ENCODE data around the gene KIAA0825. TPM values are rescaled to one million over a fixed set of nuclear protein-coding genes. Genes with fewer than 3 reads are reported as not detected.

The KIAA0825 gene
- total RNA-seq, 1 donor from 2014 or later = 0.26 TPM

- no peak overlapping the region for H3K4me3 ChIP-seq (ENCODE audit: low read depth, low read length)
- H3K36me3 ChIP-seq (ENCODE audit: control insufficient read depth, insufficient read depth, low read length) = no peaks in the 10 kb centered on the region
- DNase-seq (ENCODE audit: low read depth) (no peak), FAIRE-seq (no peak)
- H3K27me3 ChIP-seq (ENCODE audit: control insufficient read depth, insufficient read depth, low read length) = no peaks in the 10 kb centered on the region
- no peak for TF ChIP-seq CTCF (IDR thresholded peaks at IDR 0.05; ENCODE audit: insufficient read depth, low read length, severe bottlenecking)
Measured at GRCh38 chr5:94649874-94650273, 31.5 kb upstream of the KIAA0825 start.

GRCh38 chr5:94646758-94647157, 28.4 kb upstream of the KIAA0825 start:
- no peak for DNase-seq (ENCODE audit: low read depth)
- no peak for TF ChIP-seq CTCF (IDR thresholded peaks at IDR 0.05; ENCODE audit: insufficient read depth, low read length, severe bottlenecking)
- FAIRE-seq = no peak
- H3K27me3 ChIP-seq (ENCODE audit: control insufficient read depth, insufficient read depth, low read length) = no peaks in the 10 kb centered on the region
- H3K4me3 ChIP-seq (ENCODE audit: low read depth, low read length) = no peak overlapping the region
- H3K36me3 ChIP-seq (ENCODE audit: control insufficient read depth, insufficient read depth, low read length) = no peaks in the 10 kb centered on the region

- no peak for TF ChIP-seq CTCF (IDR thresholded peaks at IDR 0.05; ENCODE audit: insufficient read depth, low read length, severe bottlenecking)
- H3K36me3 ChIP-seq (ENCODE audit: control insufficient read depth, insufficient read depth, low read length) = no peaks in the 10 kb centered on the region
- H3K27me3 ChIP-seq (ENCODE audit: control insufficient read depth, insufficient read depth, low read length) = no peaks in the 10 kb centered on the region
- FAIRE-seq = no peak
- no peak overlapping the region for H3K4me3 ChIP-seq (ENCODE audit: low read depth, low read length)
- DNase-seq (ENCODE audit: low read depth) = no peak
Measured at GRCh38 chr5:94645053-94645452, 26.6 kb upstream of the KIAA0825 start.

- Histone ChIP-seq H3K4me3 (ENCODE audit: low read depth, low read length) (no peak overlapping the region), H3K27me3 (ENCODE audit: control insufficient read depth, insufficient read depth, low read length) (no peaks in the 10 kb centered on the region), H3K36me3 (ENCODE audit: control insufficient read depth, insufficient read depth, low read length) (no peaks in the 10 kb centered on the region)
- DNase-seq (ENCODE audit: low read depth) (no peak), FAIRE-seq (no peak)
- no peak for TF ChIP-seq CTCF (IDR thresholded peaks at IDR 0.05; ENCODE audit: insufficient read depth, low read length, severe bottlenecking)
Measured at GRCh38 chr5:94640176-94640575, 21.8 kb upstream of the KIAA0825 start.

GRCh38 chr5:94632024-94632423, 13.6 kb upstream of the KIAA0825 start:
- no peaks in the 10 kb centered on the region for H3K36me3 ChIP-seq (ENCODE audit: control insufficient read depth, insufficient read depth, low read length)
- TF ChIP-seq CTCF (IDR thresholded peaks at IDR 0.05; ENCODE audit: insufficient read depth, low read length, severe bottlenecking) = no peak
- DNase-seq (ENCODE audit: low read depth) (no peak), FAIRE-seq (no peak)
- H3K27me3 ChIP-seq (ENCODE audit: control insufficient read depth, insufficient read depth, low read length) = no peaks in the 10 kb centered on the region
- H3K4me3 ChIP-seq (ENCODE audit: low read depth, low read length) = no peak overlapping the region

GRCh38 chr5:94627191-94627590, 8.8 kb upstream of the KIAA0825 start:
- no peak for DNase-seq (ENCODE audit: low read depth)
- Histone ChIP-seq H3K36me3 (ENCODE audit: control insufficient read depth, insufficient read depth, low read length) (no peaks in the 10 kb centered on the region), H3K27me3 (ENCODE audit: control insufficient read depth, insufficient read depth, low read length) (no peaks in the 10 kb centered on the region), H3K4me3 (ENCODE audit: low read depth, low read length) (no peak overlapping the region)
- no peak for TF ChIP-seq CTCF (IDR thresholded peaks at IDR 0.05; ENCODE audit: insufficient read depth, low read length, severe bottlenecking)
- FAIRE-seq = no peak

Data from bronchial epithelial cell (primary cell).